Uterus (tissue), 4 donors: ENCODE data around the gene G2E3. TPM values are rescaled to one million over a fixed set of nuclear protein-coding genes. Genes with fewer than 3 reads are reported as not detected.
"Not testable (repeated sequence)": the region's sequence is repeated elsewhere in the genome, so short reads cannot be mapped to it uniquely, and the experiment has no call there.

Experiments used
- DNase-seq, 2 donors: peaks; one replicate each; pipeline ENCODE4 v3.0.0-alpha.2; 2019 to 2020
- H3K27ac ChIP-seq, 2 donors: fragments of 200-600 bp; sonication (generic); 1 replicate in 1 of 2; 2 replicates in 1 of 2; pipeline ENCODE4 v1.5.1; 2016 to 2018
- H3K27me3 ChIP-seq, 2 donors: fragments of 200-600 bp; sonication (generic); one replicate each; pipeline ENCODE4 v1.5.1; 2018 to 2019; ENCODE audit warnings: control low read depth in 1 of 2
- H3K36me3 ChIP-seq, 2 donors: fragments of 200-600 bp; sonication (generic); one replicate each; pipeline ENCODE4 v1.5.1; 2019; ENCODE audit warnings: control low read depth in 1 of 2
- H3K4me1 ChIP-seq, 2 donors: fragments of 200-600 bp; sonication (generic); one replicate each; pipeline ENCODE4 v1.5.1; 2018 to 2019; ENCODE audit warnings: control low read depth in 1 of 2
- H3K4me3 ChIP-seq, 2 donors: fragments of 200-600 bp; sonication (generic); 1 replicate in 1 of 2; 2 replicates in 1 of 2; pipeline ENCODE4 v1.5.1; 2018 to 2019; ENCODE audit warnings: mild to moderate bottlenecking in 1 of 2
- H3K9me3 ChIP-seq, 2 donors: fragments of 200-600 bp; sonication (generic); one replicate each; pipeline ENCODE4 v1.5.1; 2019; ENCODE audit warnings: control low read depth in 1 of 2
- CTCF ChIP-seq, 4 experiments: fragments of 200-600 bp in 2 of 4; fragments of 450-650 bp in 2 of 4; sonication (generic) in 2 of 4; IDR thresholded peaks; one replicate each; pipeline ENCODE4 v1.5.1; 2016 to 2019; ENCODE audit warnings: antibody characterized with exemption in 4 of 4, mild to moderate bottlenecking in 2 of 4, moderate library complexity in 1 of 4
- POLR2A ChIP-seq, 2 donors: fragments of 450-650 bp; IDR thresholded peaks; one replicate each; pipeline ENCODE4 v1.6.1; 2016; ENCODE audit warnings: antibody characterized with exemption in 2 of 2, mild to moderate bottlenecking in 1 of 2, moderate library complexity in 1 of 2
- intact Hi-C: fragments of 100-400 bp; cut with DNase I; formaldehyde crosslinking; loops from one replicate; pipeline ENCODE4 v1.15.1; 2023; ENCODE audit warnings: low total_unique reads
- total RNA-seq, 4 donors: library from RNA; depleted of rRNA in 3 of 4; stranded (reverse); fragments of >200 nt in 3 of 4; gene quantifications; one replicate each; pipeline versions ENCODE4 v1.1.0 to v1.2.4, GENCODE V29; 2014 to 2023
- donor health status: DM: yes; HTN: yes; CAD: no.

Gene G2E3
- total RNA-seq, 4 donors from 2014 or later, result 3.1 to 48.9 (median 17.5) TPM

DNA sequence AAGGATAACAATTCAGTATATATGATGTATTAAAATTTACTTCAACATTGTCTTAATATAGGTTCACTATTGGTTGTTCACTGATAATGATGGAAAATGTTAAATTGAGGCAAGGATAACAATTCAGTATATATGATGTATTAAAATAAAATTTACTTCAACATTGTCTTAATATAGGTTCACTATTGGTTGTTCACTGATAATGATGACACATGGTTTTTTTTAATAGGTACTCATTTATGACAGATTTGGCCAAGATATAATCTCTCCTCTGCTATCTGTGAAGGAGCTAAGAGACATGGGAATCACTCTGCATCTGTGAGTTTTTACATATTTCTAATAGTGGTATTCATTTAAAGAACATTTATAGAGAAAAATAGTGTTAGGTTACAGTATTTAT, 71.3 kb downstream of the G2E3 start:
- H3K27ac ChIP-seq, result no peak overlapping the region
- no peak overlapping the region for H3K4me3 ChIP-seq
- no peaks in the 10 kb centered on the region for H3K4me1 ChIP-seq
- TF ChIP-seq CTCF (IDR thresholded peaks at IDR 0.05) (no peak), POLR2A (IDR thresholded peaks at IDR 0.05) (no peak)
- no peaks in the 10 kb centered on the region for H3K27me3 ChIP-seq
- intact Hi-C loops, result loop anchor here (10.0 kb wide), 1 partner anchor 475 kb away; no protein-coding TSS in a partner anchor
- DNase-seq, result no peak
- H3K9me3 ChIP-seq, result no peaks in the 10 kb centered on the region
- H3K36me3 ChIP-seq, result no peaks in the 10 kb centered on the region

DNA sequence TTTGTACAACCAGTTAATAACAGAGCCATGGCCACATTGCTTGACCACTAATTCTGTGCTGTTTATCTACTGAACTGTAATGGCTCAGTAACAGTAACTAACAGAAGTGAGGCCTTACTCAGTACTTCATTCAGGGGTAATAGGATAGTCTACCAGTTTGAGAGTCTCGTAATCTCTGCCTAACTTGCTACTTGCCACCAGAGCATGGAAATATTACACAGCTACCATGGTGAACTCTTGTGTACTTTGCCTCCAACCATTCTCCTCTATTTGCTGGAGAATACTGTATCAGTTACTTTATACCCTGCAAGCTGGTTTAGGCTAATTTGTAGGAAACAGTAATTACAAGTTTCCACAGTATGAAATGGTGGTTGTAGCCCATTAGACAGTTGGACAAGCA, 73.8 kb downstream of the G2E3 start:
- Histone ChIP-seq H3K4me1 (no peaks in the 10 kb centered on the region), H3K9me3 (no peaks in the 10 kb centered on the region), H3K27ac (no peak overlapping the region), H3K36me3 (no peaks in the 10 kb centered on the region), H3K4me3 (no peak overlapping the region), H3K27me3 (no peaks in the 10 kb centered on the region)
- intact Hi-C loops, result loop anchor here (10.0 kb wide), 1 partner anchor 472 kb away; no protein-coding TSS in a partner anchor
- TF ChIP-seq POLR2A (IDR thresholded peaks at IDR 0.05), result no peak
- TF ChIP-seq CTCF (IDR thresholded peaks at IDR 0.05), result no peak
- no peak for DNase-seq

- H3K4me1 ChIP-seq, result no peaks in the 10 kb centered on the region
- intact Hi-C loops, result loop anchor here (10.0 kb wide), 1 partner anchor 466 kb away; no protein-coding TSS in a partner anchor
- no peaks in the 10 kb centered on the region for H3K27me3 ChIP-seq
- no peak overlapping the region for H3K4me3 ChIP-seq
- H3K9me3 ChIP-seq, result no peaks in the 10 kb centered on the region
- DNase-seq, result no peak
- H3K27ac ChIP-seq, result no peak overlapping the region
- TF ChIP-seq POLR2A (IDR thresholded peaks at IDR 0.05), result no peak
- TF ChIP-seq CTCF (IDR thresholded peaks at IDR 0.05), result no peak
- H3K36me3 ChIP-seq, result no peaks in the 10 kb centered on the region
Observed at GRCh38 chr14:30638926-30639325, 80.0 kb downstream of the G2E3 start.

GRCh38 chr14:30641207-30641606, 82.2 kb downstream of the G2E3 start:
- Histone ChIP-seq H3K27me3 (no peaks in the 10 kb centered on the region), H3K36me3 (no peaks in the 10 kb centered on the region)

DNA sequence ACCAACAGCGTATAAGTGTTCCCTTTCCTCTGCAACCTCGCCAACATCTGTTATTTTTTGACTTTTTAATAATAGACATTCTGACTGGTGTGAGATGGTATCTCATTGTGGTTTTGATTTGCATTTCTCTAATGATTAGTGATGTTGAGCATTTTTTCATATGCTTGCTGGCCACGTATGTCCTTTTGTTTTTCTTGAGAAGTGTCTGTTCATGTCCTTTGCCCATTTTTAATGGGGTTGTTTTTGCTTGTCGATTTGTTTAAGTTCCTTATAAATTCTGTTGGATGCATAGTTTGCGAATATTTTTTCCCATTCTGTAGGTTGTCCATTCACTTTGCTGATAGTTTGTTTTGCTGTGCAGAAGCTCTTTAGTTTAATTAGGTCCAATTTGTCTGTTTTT, 85.5 kb downstream of the G2E3 start:
- H3K27ac ChIP-seq, H3K36me3 ChIP-seq, H3K9me3 ChIP-seq, H3K4me3 ChIP-seq, H3K4me1 ChIP-seq, intact Hi-C loops, H3K27me3 ChIP-seq, DNase-seq: not testable (repeated sequence)

More at GRCh38 chr14:30641207-30641606, 82.2 kb downstream of the G2E3 start:
- TF ChIP-seq POLR2A (IDR thresholded peaks at IDR 0.05) (no peak), CTCF (IDR thresholded peaks at IDR 0.05) (no peak)
- intact Hi-C loops, result no loop called here
- DNase-seq, result no peak
- Histone ChIP-seq H3K9me3 (peaks cover 0 to 3% of the 10 kb centered on the region in 2 donors), H3K4me3 (no peak overlapping the region), H3K4me1 (no peaks in the 10 kb centered on the region), H3K27ac (no peak overlapping the region)

DNA sequence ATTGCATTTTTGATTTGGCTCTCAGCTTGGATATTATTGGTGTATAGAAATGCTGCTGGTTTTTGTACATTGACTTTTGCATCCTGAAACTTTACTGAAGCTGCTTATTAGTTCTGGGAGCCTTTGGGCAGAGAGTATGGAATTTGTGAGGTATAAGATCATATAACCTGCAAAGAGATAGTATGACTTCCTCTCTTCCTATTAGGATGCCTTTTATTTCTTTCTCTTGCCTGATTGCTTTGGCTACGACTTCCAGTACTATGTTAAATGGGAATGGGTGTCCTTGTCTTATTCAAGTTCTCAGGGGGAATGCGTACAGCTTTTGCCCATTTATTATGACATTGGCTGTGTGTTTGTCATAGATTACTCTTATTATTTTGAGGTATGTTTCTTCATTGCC, 86.6 kb downstream of the G2E3 start:
- Histone ChIP-seq H3K36me3 (no peaks in the 10 kb centered on the region), H3K4me1 (no peaks in the 10 kb centered on the region), H3K4me3 (no peak overlapping the region), H3K27ac (no peak overlapping the region), H3K27me3 (no peaks in the 10 kb centered on the region), H3K9me3 (peaks cover 0 to 3% of the 10 kb centered on the region in 2 donors)
- intact Hi-C loops, result no loop called here
- no peak for DNase-seq
- TF ChIP-seq POLR2A (IDR thresholded peaks at IDR 0.05) (no peak), CTCF (IDR thresholded peaks at IDR 0.05) (no peak)
